SK-N-SH (cell line): Measurements from ENCODE around the gene PPP1R14B.

ENCODE experiments used
- MXI1 ChIP-seq: IDR thresholded peaks from 2 replicates; pipeline ENCODE4 v1.6.1; 2012; ENCODE audit warnings: mild to moderate bottlenecking, low read depth, low read length, improper control_type of control experiment
- NRF1 ChIP-seq: IDR thresholded peaks from 2 replicates; pipeline ENCODE4 v1.6.1; 2012; ENCODE audit warnings: low read depth, mild to moderate bottlenecking, low read length
- POLR2AphosphoS5 ChIP-seq: IDR thresholded peaks from 2 replicates; pipeline ENCODE4 v1.6.1; 2012; ENCODE audit warnings: low read depth, low read length
- YY1 ChIP-seq: IDR thresholded peaks from 2 replicates; pipeline ENCODE4 v1.4.0; 2012; ENCODE audit warnings: low read depth, mild to moderate bottlenecking
- TF ChIP-seq, protein P1 (sequence below): fragments of 150-350 bp; IDR thresholded peaks from 2 replicates; pipeline ENCODE4 v1.6.1; 2017; ENCODE audit warnings: antibody characterized with exemption, low read length, low read depth, borderline replicate concordance
- TF ChIP-seq, protein P2 (sequence below): fragments of 200-600 bp; sonication (generic); IDR thresholded peaks from 2 replicates; pipeline ENCODE4 v1.6.1; 2017; ENCODE audit warnings: antibody characterized with exemption, mild to moderate bottlenecking, moderate library complexity

DNA sequence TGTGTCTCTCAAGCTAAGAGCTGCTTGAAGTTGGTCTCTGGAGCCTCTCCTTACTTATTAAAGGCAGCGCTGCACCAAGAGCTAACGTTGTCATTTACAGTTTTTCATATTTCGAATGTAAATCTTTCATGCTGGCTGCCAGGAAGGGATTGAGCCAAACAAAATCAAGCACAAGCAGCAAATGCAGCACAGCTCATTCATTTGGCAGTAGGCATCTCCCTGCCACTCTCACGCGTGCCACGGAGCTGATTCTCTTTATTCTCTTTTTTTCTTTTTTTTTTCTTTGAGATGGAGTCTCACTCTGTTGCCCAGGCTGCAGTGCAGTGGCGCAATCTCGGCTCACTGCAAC lies 13.8 kb downstream of the PPP1R14B start:
- TF ChIP-seq NRF1 (no peak), MXI1 (no peak), POLR2AphosphoS5 (no peak), YY1 (no peak)
- TF ChIP-seq, protein P1, sequence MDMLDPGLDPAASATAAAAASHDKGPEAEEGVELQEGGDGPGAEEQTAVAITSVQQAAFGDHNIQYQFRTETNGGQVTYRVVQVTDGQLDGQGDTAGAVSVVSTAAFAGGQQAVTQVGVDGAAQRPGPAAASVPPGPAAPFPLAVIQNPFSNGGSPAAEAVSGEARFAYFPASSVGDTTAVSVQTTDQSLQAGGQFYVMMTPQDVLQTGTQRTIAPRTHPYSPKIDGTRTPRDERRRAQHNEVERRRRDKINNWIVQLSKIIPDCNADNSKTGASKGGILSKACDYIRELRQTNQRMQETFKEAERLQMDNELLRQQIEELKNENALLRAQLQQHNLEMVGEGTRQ, result no peak
- TF ChIP-seq, protein P2, sequence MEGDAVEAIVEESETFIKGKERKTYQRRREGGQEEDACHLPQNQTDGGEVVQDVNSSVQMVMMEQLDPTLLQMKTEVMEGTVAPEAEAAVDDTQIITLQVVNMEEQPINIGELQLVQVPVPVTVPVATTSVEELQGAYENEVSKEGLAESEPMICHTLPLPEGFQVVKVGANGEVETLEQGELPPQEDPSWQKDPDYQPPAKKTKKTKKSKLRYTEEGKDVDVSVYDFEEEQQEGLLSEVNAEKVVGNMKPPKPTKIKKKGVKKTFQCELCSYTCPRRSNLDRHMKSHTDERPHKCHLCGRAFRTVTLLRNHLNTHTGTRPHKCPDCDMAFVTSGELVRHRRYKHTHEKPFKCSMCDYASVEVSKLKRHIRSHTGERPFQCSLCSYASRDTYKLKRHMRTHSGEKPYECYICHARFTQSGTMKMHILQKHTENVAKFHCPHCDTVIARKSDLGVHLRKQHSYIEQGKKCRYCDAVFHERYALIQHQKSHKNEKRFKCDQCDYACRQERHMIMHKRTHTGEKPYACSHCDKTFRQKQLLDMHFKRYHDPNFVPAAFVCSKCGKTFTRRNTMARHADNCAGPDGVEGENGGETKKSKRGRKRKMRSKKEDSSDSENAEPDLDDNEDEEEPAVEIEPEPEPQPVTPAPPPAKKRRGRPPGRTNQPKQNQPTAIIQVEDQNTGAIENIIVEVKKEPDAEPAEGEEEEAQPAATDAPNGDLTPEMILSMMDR, result no peak
